Dermis microvascular lymphatic vessel endothelial cell (primary cell): Measurements from ENCODE around the gene HOXA7. TPM values are rescaled to one million over a fixed set of nuclear protein-coding genes. Genes with fewer than 3 reads are reported as not detected.
A peak's percentile ranks its signal among the peaks of the same experiment; 100 is the strongest.

Source experiments
- DNase-seq, 2 donors: peaks; one replicate each; pipeline versions ENCODE4 v3.0.0 to v3.0.0-alpha.2; 2010; ENCODE audit warnings: low read depth in 2 of 2
- total RNA-seq: library from RNA; depleted of rRNA; stranded (reverse); fragments of >200 nt; gene quantifications from 2 replicates; pipeline ENCODE4 v1.2.1, GENCODE V29; 2014

Gene HOXA7
- total RNA-seq, 1 donor from 2014 or later, result 1.0 TPM

DNA sequence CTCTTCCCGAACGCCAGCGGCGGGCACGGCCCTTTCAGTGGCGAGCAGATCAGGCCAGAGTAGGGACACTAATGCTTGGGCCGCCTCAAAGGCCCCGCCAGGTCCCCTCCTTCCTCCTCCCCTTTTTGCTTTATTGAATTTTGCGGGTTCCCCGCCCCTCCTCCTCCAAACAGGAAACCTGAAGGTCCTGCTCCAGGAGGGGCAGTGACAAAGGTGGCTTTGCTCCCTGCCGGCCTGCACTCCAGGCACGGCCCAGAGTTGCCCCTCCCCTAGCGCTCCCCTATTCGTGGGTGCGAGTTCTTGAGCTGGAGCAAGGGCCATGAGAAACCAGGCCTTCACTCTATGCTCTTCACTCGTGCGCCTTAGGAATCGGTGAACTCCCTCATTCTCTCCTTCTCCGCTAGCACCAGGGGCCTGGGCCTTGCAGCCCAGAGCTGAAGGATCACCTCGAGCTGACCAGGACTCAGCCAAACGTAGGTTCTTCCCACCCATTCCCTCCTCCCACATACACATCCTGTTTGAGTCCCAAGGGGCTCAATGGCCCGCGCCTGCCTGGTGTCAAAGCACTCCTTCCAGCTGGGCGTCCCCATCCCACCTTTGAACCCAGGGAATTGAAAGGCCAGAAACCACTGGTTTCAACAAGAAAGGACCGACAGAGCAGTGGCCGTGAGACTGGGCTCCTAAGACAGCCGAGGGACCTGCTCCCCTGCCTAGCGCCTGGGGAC, 8.3 kb downstream of the HOXA7 start:
- peak in 1 of 2 donors; percentile 45 for DNase-seq

DNA sequence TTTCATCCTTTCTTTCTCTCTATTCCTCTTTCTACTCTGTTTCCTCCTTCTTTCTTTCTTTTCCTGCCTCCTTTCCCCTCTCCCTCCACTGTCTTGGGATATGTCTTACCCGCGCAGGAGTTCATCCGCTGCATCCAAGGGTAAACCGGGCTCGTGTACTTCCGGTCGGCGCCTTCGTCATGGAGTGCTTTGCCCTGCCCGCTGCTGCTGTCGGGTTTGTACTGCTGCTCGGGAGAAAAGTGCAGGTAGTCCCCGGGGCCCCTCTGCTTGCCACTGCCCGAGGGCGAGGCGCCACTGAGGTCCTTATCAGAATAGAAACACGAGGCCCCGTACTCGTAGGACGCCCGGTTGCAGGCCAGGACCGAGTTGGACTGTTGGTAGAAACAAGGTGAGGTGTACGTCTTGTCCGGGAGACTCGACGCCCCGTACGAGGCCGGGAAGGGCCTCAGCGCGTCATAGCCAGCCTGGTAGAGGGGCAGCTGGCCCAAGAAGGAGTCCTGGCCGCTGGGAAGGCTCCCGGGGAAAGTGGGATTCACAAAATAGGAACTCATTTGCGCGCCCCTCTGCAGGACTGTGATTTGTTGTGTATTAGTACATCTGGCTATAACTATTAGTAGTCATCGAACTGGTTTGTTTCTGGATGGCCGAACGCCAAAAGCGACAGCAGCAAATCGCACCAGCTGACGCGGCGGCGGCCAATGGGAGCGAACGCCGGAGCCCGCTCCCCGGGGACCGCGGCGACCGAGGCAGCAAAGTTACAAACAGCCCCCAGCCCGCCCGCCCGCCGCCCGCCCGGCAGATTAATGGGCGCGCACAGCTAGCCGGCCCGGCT, 9.1 kb downstream of the HOXA7 start, which contains the start of gene HOXA6:
TSS of gene HOXA6 (minus strand) at position 576 of the 832 bp plus-strand sequence. CDS start at position 551, 25 bp downstream.
- peak in 1 of 2 donors; percentile 62 for DNase-seq

DNA sequence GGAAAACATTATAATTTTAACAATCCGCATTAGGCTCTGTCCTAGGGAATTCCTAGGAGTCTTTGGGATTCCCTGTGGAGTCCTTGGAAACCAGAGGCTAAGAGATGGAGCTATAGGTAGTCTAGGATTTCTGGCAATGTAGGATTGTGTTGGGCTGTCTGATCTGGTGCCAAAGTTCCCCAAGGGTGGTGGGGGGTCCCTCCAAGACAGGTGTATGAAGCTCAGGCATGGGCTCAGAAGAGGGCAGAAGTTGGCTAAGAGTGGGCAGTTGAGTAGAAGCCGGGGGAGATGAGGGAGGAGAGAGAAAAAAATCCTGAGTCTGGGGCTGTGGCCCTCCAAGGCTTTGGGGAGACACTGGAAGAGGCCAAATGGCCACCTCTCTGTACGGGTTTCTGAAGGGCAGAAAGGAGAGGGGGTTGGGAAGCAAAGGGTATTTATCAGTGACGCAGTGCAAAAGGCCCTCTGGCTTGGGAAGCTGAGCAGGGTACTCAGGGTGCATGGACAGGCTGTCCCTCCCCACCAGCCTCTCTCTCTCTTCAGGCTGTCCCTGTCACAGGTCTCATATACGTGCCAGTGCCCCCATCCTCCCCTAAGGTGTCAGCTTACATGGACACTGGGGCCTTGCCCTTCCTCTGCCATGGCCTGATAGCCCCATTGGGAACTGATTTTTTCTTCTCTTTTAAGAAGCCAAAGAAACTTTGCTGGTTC, 9.8 kb downstream of the HOXA7 start:
- DNase-seq, result no peak

DNA sequence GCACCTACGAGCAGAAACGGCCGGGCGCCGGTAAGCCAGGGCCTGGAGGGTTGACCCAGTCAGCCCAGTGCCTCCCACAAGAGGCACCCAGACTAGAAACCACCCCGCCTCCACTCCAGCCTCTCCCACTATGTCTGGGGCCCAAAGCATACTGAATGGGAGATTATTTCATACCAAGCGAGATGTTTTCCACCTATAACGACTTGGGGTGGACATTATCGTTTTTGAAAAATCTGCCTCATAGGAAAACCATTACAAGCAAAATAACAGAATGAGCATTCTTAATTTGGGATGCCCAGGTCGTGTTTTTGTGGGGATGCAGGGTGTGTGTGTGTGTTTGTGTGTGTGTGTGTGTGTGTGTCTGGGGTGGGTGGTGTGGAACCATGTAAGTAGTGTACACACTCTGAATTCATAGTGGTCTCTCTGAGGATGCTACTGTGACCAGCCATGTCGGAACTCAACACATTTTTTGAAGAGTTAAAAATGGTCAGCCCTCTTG, 10.5 kb downstream of the HOXA7 start:
- no peak for DNase-seq

DNA sequence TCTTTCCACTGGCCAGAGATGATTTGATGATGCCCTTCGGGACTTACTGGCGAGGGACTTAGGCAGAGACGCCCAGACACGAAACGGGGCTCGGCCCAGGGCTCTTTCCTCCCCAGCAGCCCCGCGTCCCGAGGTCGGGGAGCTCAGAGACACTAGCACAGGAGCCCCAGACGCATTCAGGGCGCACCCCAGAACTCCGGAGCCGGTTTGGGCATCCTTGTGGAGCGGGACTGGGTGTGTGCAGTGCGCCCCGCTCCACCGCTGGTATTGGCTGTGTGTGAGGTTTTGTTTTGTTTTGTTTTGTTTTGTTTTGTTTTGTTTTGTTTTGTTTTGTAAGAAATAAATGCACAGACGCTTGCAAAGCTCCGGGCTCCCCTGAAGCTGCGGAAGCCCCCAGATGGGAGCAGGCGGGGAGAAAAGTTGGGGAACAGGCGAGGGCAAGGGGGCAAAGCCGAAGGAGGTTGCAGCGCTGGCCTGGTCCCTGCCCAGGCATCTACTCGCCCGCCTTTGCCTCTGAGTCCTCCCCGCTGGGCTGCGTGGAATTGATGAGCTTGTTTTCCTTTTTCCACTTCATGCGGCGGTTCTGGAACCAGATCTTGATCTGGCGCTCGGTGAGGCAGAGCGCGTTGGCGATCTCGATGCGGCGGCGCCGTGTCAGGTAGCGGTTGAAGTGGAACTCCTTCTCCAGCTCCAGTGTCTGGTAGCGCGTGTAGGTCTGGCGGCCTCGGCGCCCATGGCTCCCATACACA, 11.1 kb downstream of the HOXA7 start:
- DNase-seq, result no peak

DNA sequence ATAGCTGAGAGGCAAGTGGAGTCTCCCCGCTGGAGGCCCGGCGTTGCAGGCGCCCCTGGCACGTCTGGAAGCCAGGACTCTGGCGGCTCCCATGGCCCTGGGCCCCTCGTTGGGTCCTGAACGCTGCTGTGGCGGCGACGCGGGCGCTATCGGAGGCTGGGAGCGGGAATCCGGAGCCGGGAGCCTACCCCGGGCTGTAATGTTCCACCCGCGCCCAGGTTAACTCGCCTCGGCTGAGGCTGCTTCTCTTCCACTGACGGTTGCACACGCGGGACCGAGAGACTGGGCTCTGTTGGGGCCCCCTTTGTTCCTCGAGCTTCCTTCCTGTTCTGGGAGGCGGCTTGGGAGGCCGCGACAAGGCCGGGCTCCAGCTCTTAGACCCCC, 11.7 kb downstream of the HOXA7 start:
- no peak for DNase-seq

DNA sequence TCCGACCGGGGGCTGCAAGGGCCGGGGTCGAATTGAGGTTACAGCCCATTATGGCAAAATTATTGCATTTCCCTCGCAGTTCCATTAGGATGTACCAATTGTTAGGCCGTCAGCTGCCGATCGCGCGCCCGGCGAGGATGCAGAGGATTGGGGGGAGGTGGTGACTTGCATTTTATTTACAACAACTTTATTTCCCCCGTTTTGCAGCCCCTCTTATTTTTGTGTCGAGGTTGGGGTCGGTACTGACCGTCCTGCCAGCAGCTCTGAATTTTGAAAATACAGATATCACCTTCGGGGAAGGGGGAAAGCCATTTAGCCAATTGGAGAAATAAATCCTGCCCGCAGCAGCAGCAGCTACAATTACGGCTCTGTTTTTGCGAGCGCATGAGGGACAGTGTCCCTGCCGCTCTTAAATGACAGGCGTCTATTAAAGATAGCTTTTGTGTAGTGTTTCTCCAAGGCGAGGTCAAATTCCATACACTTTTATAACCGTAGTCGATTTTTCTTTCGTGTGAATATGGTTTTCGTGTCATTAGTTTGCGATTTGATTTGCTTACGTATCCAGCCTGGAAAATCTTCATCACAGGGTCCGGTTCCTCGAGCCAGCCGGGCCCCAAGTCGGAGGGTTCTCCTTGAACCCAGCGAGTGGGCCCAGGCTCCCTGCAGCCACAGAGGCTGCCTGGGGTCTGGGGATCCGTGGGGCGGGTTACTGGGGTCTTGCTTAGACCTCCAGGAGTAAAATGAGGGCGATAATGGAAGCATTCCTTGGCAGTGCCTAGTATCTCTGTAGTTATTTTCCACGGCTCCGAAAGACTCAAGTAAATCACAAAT, 12.3 kb downstream of the HOXA7 start:
- DNase-seq, result no peak

DNA sequence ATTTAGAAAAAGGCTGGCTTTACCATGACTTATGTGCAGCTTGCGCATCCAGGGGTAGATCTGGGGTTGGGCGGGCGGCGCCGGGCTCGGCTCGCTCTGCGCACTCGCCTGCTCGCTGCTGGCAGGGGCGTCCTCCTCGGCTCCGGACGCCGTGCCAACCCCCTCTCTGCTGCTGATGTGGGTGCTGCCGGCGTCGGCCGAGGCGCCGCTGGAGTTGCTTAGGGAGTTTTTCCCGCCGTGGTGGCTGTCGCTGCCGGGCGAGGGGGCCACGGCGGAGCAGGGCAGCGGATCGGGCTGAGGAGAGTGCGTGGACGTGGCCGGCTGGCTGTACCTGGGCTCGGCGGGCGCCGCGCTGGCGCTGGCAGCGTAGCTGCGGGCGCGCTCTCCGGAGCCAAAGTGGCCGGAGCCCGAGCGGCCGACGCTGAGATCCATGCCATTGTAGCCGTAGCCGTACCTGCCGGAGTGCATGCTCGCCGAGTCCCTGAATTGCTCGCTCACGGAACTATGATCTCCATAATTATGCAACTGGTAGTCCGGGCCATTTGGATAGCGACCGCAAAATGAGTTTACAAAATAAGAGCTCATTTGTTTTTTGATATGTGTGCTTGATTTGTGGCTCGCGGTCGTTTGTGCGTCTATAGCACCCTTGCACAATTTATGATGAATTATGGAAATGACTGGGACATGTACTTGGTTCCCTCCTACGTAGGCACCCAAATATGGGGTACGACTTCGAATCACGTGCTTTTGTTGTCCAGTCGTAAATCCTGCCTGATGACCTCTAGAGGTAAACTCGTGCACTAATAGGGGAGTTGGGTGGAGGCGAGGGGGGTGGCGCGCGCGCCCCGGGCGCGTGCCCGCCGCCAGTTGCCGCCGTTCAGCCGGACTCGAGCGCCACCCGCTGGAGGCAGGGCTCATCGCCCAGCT, 13.2 kb downstream of the HOXA7 start, which contains the start of gene HOXA5:
TSS of gene HOXA5 (minus strand) at position 659 of the 927 bp plus-strand sequence. CDS start at position 585, 74 bp downstream.
- peak; percentile 80 to 87 for DNase-seq

DNA sequence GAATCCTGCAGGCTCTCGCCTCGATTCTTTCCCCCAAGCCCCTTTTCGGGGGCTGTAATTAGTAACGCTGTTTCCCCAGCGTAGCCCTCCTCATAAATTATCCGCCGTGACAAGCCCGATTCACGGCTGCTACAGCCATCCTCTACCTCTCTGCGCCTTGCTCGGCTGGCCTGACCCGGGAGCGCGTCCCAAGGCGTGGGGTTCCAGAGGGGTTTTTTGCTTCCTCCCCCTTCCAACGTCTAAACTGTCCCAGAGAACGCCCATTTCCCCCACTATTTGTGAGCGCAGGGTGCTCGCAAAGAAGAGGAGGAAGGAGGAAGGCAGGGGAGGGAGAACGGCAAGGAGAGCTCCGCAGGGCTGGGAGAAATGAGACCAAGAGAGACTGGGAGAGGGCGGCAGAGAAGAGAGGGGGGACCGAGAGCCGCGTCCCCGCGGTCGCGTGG, 13.9 kb downstream of the HOXA7 start:
- DNase-seq, result peak in 1 of 2 donors; percentile 12

DNA sequence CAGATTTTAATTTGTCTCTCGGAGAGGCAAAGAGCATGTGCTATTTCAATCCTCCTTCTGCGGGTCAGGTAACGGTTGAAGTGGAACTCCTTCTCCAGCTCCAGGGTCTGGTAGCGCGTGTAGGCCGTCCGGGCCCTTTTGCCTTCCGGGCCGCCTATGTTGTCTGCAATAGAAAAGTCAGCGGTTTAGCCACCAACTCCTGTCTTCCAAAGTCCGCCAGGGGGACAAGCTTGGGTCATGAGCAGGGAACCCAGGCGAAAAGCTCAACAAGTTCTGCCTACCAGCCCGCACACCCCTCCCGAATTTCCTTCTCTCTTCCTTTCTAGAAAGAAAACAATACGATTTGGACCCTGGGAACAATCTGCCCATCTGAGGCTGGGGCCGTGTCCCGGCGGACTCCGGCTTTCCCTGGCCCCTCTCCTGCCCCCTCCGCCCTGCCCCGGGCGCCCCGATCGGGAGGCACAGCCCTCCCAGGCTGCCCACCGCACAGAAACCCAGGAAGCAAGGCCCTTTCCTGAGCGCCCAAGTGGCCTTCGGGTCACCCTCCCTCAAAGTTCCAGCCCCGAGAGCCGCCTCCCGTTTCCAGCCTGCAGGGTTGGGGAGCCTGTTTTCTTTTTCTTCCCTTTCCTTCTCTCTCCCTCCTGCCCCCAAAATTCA, 14.4 kb downstream of the HOXA7 start:
- DNase-seq, result peak in 1 of 2 donors; percentile 59

DNA sequence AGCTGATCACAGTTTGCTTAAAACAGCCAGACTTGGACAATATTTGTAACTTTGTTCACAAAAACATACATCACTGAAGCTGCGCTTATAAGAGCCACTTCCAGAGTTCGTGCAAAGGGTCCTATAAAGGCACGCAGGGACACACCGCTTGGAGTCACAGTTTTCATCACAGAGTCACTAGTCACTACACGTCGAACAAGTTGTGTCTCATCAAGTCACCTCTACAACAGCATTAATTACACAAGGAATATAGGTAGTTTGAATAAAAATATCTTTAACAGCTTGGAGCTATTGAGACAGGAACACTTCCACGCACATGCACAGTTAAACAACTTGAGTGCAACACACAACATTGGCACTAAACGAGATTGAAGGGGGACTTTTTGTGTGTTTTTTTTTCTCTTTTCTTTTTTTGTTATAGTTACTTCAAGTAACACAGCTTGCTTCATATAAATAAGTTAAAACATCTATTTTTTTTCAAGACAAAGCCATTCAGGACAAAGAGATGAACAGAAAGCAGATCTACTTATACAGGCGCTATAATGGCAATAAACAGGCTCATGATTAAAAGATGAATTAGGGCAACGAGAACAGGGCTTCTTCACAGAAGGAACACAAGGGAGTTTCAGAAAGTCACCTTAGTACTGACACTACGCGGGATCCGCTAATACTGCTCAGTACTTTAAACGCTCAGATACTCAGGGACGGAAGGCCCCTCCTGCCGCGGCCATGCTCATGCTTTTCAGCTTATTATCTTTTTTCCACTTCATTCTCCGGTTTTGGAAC, 15.1 kb downstream of the HOXA7 start:
- no peak for DNase-seq

DNA sequence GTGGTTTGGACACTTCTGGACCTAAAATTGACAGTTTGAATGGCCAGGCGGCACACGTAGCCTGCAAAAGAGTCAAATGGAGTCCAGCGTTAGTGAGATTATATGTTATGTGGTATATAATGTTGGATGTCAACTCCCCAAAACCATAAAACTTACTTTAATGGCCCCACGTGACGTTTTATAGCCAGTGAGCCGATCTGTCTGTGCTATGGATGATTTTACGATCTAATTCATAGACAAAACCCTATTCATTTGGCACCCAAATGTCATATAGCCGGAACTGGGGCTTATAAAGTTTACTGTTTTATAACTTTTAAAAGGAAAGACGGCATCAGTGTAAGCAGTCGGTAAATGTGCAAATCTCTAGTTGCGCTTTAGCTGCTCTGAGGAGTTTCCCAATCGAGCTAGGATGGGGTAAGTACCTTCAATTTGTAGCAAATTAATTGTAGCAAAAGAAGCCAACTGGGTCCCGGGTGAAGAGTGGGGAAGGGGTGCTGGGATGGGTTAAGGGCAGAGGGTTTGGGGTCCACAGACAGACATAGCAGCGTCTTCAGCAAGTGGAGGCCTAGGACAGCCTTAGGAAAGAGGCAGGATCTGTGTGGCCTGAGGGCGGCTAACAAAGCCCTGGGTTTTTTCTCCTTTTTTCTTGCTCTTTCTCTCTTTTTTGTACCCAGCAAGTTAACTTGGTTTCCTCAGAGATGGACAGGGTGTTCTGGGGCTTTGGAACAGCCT, 16.2 kb downstream of the HOXA7 start:
- no peak for DNase-seq

DNA sequence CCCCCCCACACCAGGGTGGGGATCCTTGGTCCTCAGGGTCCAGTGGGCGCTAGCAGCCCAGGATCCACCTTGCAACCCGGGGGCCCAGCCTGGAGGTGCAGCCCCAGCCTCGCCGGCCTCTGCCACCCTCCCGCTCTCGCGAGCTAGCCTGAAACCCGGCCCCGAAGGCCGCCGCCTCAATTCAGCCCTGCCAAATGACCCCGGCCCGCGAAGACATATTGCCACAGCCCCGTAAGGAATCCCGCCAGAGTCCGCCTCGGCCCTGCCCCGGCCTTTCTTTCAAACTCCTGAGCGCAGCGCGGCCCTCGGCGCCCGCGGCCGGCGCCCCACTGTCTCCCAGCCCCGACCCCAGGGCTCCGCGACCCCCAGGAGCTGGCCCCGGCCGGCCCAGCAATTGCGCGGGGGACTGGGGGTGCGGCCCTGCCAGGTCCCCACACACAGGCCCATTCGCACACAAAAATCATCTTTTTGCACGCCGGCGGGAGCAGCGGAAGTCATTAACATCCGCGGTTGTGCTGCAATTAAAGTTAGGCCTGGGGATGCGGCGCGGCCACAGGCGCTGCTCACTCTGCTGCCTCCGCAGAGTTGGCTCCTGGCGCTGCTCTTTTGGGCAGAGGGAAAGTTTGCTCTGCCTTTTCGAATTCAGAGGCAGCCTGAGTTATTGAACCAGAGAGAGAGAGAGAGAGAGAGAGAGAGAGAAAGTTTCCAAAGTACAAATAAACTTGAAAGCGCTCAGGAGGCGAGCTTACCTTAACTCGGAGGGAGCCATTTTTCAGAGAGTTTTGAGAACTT, 16.9 kb downstream of the HOXA7 start:
- no peak for DNase-seq

DNA sequence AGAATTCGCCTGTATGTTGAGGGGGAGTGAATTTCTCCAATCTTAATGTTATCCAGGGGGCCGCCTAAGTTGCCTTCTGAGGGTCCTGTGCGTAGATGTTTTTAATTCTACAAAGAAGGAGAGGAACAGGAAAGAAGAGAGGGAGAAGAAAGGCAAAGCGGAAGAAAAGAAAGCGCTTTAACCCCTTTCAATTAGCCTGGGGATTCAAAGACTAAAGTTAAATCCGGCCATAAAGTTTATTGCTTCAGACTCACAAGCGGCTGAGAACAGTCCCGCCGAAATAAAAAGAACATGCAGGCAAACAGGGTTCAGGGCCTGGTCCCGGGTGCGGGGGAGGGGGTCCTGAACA, 17.5 kb downstream of the HOXA7 start:
- no peak for DNase-seq

DNA sequence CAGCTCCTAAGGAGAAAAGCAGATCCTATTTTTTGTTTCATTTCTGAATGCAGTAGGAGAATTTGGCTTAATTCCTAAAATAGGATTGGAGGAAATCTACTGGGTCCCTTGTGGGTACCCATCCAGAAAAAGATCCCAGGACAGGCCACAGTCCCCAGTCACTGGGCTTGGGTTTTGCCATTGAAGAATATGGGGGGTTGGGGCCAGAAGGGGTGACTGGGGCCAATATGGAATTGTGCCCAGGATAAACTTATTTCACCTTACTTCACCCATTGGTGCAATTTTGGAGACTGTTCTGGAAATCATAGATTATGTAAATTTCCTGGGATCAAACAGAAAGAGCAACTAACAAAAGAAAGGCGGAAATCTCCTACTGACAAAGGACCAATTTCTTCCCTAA, 18.0 kb downstream of the HOXA7 start:
- no peak for DNase-seq

DNA sequence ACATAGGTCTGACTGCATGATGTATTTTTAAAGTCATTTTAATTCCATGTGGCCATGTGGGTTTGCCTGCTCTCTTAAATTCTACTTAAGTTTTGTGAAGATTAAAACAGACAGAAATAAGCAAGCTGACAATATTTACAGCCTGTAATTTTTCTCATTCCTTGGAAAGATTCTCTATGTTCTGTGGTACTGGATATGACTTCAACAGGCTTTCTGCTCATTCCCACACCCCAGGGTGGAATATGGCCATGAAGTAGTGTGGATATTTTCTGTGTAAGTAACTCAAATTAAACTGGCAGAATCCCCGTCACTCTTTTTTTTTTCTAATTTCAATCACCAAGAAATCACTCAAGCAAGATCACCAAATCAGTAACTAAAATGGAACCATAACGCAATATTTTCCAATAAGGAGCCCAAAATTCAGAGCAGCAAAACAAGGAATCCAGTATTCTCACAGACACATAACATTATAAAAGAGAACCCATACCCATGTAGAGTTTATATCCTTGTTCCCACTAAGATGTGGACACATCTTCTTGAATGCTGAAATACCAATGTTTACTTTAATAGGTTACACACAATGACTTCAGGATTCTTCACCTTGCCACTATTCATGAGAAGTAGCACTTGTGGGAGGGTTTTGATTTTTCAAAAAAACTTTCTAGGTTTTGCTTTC, 18.7 kb downstream of the HOXA7 start:
- DNase-seq, result no peak
